ENCODE results near the gene LMNTD2. TPM values are rescaled to one million over a fixed set of nuclear protein-coding genes. Genes with fewer than 3 reads are reported as not detected.
A peak's percentile ranks its signal among the peaks of the same experiment; 100 is the strongest.

The LMNTD2 gene
- total RNA-seq, 2 donors from 2014 or later = 9.8 to 13.6 TPM

DNA sequence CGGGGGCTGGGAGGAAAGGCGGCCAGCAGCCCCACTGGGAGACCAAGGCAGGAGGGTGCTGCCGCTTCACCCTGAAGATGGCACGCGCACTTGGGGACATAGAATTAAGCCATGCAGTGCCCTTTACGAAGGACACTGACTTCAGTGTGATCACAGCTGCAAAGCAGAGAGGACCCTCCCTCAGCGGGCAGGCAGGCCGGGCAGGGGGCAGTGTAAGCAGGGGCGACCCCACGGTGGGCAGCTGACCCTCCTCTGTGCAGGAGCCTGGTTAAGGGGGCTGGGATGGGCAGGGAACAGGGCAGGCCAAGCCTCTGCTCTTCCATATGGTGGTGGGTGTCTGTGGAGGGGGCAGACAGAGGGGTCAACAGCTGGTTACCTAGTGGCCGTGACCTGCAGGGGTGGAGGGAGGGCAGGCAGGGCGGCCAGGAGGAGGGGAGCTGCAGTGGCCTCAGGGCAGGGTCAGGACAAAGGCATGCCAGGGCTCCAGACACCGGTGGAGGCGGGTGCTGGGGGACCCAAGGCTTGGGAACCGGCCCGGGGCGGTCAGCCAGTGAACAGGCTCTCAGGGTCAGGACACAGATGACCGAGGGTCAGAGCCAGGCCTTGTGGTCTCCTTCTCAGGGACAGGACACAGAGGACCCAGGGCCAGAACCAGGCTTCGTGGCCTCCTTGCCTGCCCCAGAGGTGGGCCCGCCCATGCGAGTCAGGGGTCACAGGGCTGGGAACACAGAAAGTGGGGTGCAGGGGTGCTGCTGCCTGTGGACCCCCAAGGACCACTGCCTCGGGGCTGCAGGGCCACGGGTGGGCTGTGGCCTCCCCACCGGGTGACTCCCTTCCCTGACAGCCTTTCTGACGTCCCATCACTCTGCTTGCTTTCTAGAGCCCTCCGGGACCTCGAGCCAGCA, 7.2 kb downstream of the LMNTD2 start:
- Histone ChIP-seq H3K9ac (ENCODE audit: low read depth in 2 of 2, low read length in 2 of 2) (peak overlapping the region in 1 of 2 donors; percentile 24), H3K4me3 (no peak overlapping the region), H3K4me1 (no peaks in the 10 kb centered on the region), H3K27me3 (peaks cover 20% of the 10 kb centered on the region), H3K9me3 (no peaks in the 10 kb centered on the region), H3K27ac (no peak overlapping the region), H3K36me3 (no peaks in the 10 kb centered on the region)
- TF ChIP-seq CTCF (IDR thresholded peaks at IDR 0.05) = no peak
- no peak for DNase-seq
- intact Hi-C loops (cut with DNase I) = loop anchor here (10.0 kb wide), 1 partner anchor 171 kb away; no protein-coding TSS in a partner anchor

DNA sequence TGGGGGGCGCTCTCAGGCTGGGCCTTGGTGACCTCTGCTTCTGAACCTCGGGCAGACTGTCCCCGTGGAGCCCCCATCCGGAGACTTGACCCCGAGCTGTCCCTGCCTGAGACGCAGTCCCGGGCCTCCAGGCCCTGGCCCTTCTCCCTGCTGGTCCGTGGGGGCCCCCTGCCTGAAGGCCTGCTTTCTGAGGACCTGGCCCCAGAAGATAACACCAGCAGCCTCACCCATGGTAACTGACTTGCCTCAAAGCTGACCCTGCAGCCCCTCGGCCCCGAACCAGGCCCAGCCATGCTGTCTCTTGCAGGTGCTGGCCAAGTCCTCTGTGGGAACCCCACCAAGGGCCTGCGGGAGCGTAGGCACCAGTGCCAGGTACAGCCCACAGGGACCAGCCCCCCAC, 8.9 kb downstream of the LMNTD2 start:
- intact Hi-C loops (cut with DNase I) = loop anchor here (10.0 kb wide), 1 partner anchor 173 kb away; no protein-coding TSS in a partner anchor
- DNase-seq = no peak
- no peaks in the 10 kb centered on the region for H3K36me3 ChIP-seq
- no peak for TF ChIP-seq CTCF (IDR thresholded peaks at IDR 0.05)
- H3K9ac ChIP-seq (ENCODE audit: low read depth in 2 of 2, low read length in 2 of 2) = no peak overlapping the region
- no peak overlapping the region for H3K4me3 ChIP-seq
- H3K9me3 ChIP-seq = no peaks in the 10 kb centered on the region
- H3K27me3 ChIP-seq = peaks cover 12% of the 10 kb centered on the region
- no peaks in the 10 kb centered on the region for H3K4me1 ChIP-seq
- no peak overlapping the region for H3K27ac ChIP-seq

- DNase-seq = no peak
- H3K9me3 ChIP-seq = no peaks in the 10 kb centered on the region
Observed at GRCh38 chr11:551131-551530, 9.4 kb downstream of the LMNTD2 start.

DNA sequence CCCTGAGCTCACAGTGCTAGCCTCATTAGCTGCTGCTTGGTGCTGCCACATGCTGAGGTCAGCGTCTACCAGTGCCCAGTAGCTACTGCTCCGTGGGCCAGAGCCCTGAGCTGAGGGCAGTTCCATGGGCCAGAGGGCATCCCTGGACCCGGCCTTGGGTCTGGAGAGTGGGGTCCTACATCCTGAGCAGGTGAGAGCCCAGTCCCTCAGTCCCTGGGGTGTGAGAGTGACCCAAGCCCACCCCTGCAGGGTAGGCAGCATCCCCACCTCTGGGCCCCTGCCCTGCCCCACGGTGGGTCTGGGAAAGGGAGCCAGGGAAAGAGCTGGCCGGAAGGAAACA, 9.8 kb downstream of the LMNTD2 start:
- no peak overlapping the region for H3K9ac ChIP-seq (ENCODE audit: low read depth in 2 of 2, low read length in 2 of 2)
- no peak for DNase-seq
- no peak overlapping the region for H3K27ac ChIP-seq
- no peaks in the 10 kb centered on the region for H3K4me1 ChIP-seq
- H3K27me3 ChIP-seq = peaks cover 7% of the 10 kb centered on the region
- H3K9me3 ChIP-seq = no peaks in the 10 kb centered on the region
- no peaks in the 10 kb centered on the region for H3K36me3 ChIP-seq
- no peak for TF ChIP-seq CTCF (IDR thresholded peaks at IDR 0.05)
- intact Hi-C loops (cut with DNase I) = loop anchor here (10.0 kb wide), 1 partner anchor 174 kb away; no protein-coding TSS in a partner anchor
- no peak overlapping the region for H3K4me3 ChIP-seq

More at GRCh38 chr11:551131-551530, 9.4 kb downstream of the LMNTD2 start:
- H3K27me3 ChIP-seq = peaks cover 8% of the 10 kb centered on the region
- H3K4me1 ChIP-seq = no peaks in the 10 kb centered on the region
- no peaks in the 10 kb centered on the region for H3K36me3 ChIP-seq
- TF ChIP-seq CTCF (IDR thresholded peaks at IDR 0.05) = no peak
- intact Hi-C loops (cut with DNase I) = loop anchor here (10.0 kb wide), 1 partner anchor 174 kb away; no protein-coding TSS in a partner anchor
- H3K9ac ChIP-seq (ENCODE audit: low read depth in 2 of 2, low read length in 2 of 2) = no peak overlapping the region
- no peak overlapping the region for H3K4me3 ChIP-seq
- no peak overlapping the region for H3K27ac ChIP-seq

GRCh38 chr11:550021-550745, 10.4 kb downstream of the LMNTD2 start:
- Histone ChIP-seq H3K36me3 (no peaks in the 10 kb centered on the region), H3K27me3 (peaks cover 2% of the 10 kb centered on the region), H3K9ac (ENCODE audit: low read depth in 2 of 2, low read length in 2 of 2) (no peak overlapping the region), H3K4me3 (no peak overlapping the region), H3K9me3 (no peaks in the 10 kb centered on the region), H3K4me1 (no peaks in the 10 kb centered on the region), H3K27ac (no peak overlapping the region)
- TF ChIP-seq CTCF (IDR thresholded peaks at IDR 0.05) = no peak
- intact Hi-C loops (cut with DNase I) = loop anchor here (10.0 kb wide), 1 partner anchor 175 kb away; no protein-coding TSS in a partner anchor
- no peak for DNase-seq

Measured in colonic mucosa (tissue), 4 donors.